Kidney (tissue), 14 donors: Measurements from ENCODE around the gene DUSP14. TPM values are rescaled to one million over a fixed set of nuclear protein-coding genes. Genes with fewer than 3 reads are reported as not detected.
A peak's percentile ranks its signal among the peaks of the same experiment; 100 is the strongest.

Experiments
- DNase-seq, 5 donors: peaks; one replicate each; pipeline ENCODE4 v3.0.0-alpha.2; 2013 to 2020
- FAIRE-seq: peaks from 2 replicates; lab custom pipeline; 2012; peaks lifted over from hg19 to GRCh38; lab: Jason Lieb, UNC
- H3K27ac ChIP-seq, 2 donors: one replicate each; pipeline ENCODE4 v1.7.0; 2013; ENCODE audit warnings: low read depth in 2 of 2, low read length in 2 of 2, inconsistent platforms in 1 of 2
- H3K27me3 ChIP-seq: one replicate; pipeline ENCODE4 v1.7.1; 2013; ENCODE audit warnings: low read length, inconsistent platforms; ENCODE audit not compliant: control insufficient read depth, insufficient read depth
- H3K36me3 ChIP-seq, 3 donors: one replicate each; pipeline versions ENCODE4 v1.7.0 to v1.7.1; 2013; ENCODE audit warnings: low read length in 3 of 3, control low read depth in 1 of 3, inconsistent platforms in 1 of 3; ENCODE audit not compliant: insufficient read depth in 3 of 3, control insufficient read depth in 2 of 3
- H3K4me1 ChIP-seq, 3 donors: one replicate each; pipeline versions ENCODE4 v1.7.0 to v1.7.1; 2013; ENCODE audit warnings: low read length in 3 of 3, inconsistent platforms in 1 of 3, low read depth in 1 of 3; ENCODE audit not compliant: control insufficient read depth in 2 of 3, insufficient read depth in 2 of 3
- H3K4me3 ChIP-seq, 3 donors: one replicate each; pipeline versions ENCODE4 v1.7.0 to v1.8.1; 2013; ENCODE audit warnings: low read length in 3 of 3, control low read depth in 1 of 3, inconsistent platforms in 1 of 3
- H3K9ac ChIP-seq, 3 donors: one replicate each; pipeline versions ENCODE4 v1.7.0 to v1.7.1; 2013; ENCODE audit warnings: low read length in 3 of 3, control low read depth in 1 of 3, inconsistent platforms in 1 of 3
- H3K9me3 ChIP-seq, 3 donors: one replicate each; pipeline versions ENCODE4 v1.7.0 to v1.7.1; 2013; ENCODE audit warnings: low read length in 3 of 3, control low read depth in 1 of 3, inconsistent platforms in 1 of 3; ENCODE audit not compliant: control insufficient read depth in 2 of 3, insufficient read depth in 1 of 3
- CTCF ChIP-seq: IDR thresholded peaks from 3 replicates; pipeline ENCODE4 v1.5.1; 2012; ENCODE audit warnings: mild to moderate bottlenecking, moderate library complexity, borderline replicate concordance; ENCODE audit not compliant: insufficient read depth; ENCODE audit errors: extremely low read depth
- intact Hi-C: fragments of 100-400 bp; cut with DNase I; formaldehyde crosslinking; loops from one replicate; pipeline ENCODE4 v1.11.1; 2022
- polyA plus RNA-seq: library from polyadenylated mRNA; stranded (reverse); fragments of 350-450 nt; fragmentation: Illumina TruSeq; extraction: RNeasy Lipid Tissue Mini Kit (QIAGEN cat#74804); gene quantifications from one replicate; pipeline ENCODE4 v1.2.3, GENCODE V29; 2014; ENCODE audit warnings: low read depth, low replicate concordance; ENCODE audit not compliant: insufficient read depth
- total RNA-seq: library from RNA; stranded (reverse); fragmentation: NEBNext Ultra II Directional; extraction: Animal tissue kit (Norgen Biotek cat#: 25700); gene quantifications from one replicate; pipeline ENCODE4 v1.2.1, GENCODE V29; 2021
- donor health status: control.
- donor health status: control.
- donor health status: control.
- donor health status: control.
- donor health status: control.
- donor health status: DM: yes; HTN: yes; CAD: no.
- donor health status: Normal renal cell carcinoma (clear cell type).

DUSP14 gene
- total and polyA plus RNA-seq, 2 donors from 2014 or later: 9.7 to 13.4 TPM

GRCh38 chr17:37488607-37489196 is 989 bp upstream of the DUSP14 start:
- no peak for TF ChIP-seq CTCF
- H3K27me3 ChIP-seq: no peaks in the 10 kb centered on the region
- H3K4me3 ChIP-seq: peak overlapping the region; percentile 60 to 77 (median 70)
- H3K9ac ChIP-seq: peak overlapping the region; percentile 37 to 71 (median 57)
- H3K4me1 ChIP-seq: peaks cover 5 to 8% (median 6%) of the 10 kb centered on the region in 3 donors
- DNase-seq: peak in 4 of 5 donors; percentile 72 to 93 (median 76)
- H3K9me3 ChIP-seq: no peaks in the 10 kb centered on the region
- intact Hi-C loops: no loop called here
- FAIRE-seq: no peak
- H3K27ac ChIP-seq: peak overlapping the region; percentile 88 to 92
- H3K36me3 ChIP-seq: no peaks in the 10 kb centered on the region

- peak overlapping the region; percentile 69 to 79 (median 79) for H3K4me3 ChIP-seq
- no peaks in the 10 kb centered on the region for H3K36me3 ChIP-seq
- H3K9ac ChIP-seq: peak overlapping the region in 2 of 3 donors; percentile 4 to 60
- TF ChIP-seq CTCF: peak; percentile 16
- H3K27me3 ChIP-seq: no peaks in the 10 kb centered on the region
- DNase-seq (peak; percentile 84 to 91 (median 89)), FAIRE-seq (no peak)
- H3K4me1 ChIP-seq: peaks cover 5 to 8% (median 6%) of the 10 kb centered on the region in 3 donors
- intact Hi-C loops: no loop called here
- H3K9me3 ChIP-seq: no peaks in the 10 kb centered on the region
- peak overlapping the region; percentile 48 to 67 for H3K27ac ChIP-seq
Measured at GRCh38 chr17:37490022-37490587, 414 bp downstream of the DUSP14 start.

GRCh38 chr17:37490638-37491614 is 1.2 kb downstream of the DUSP14 start:
- peak overlapping the region; percentile 43 to 69 for H3K27ac ChIP-seq
- no peaks in the 10 kb centered on the region for H3K27me3 ChIP-seq
- FAIRE-seq: no peak
- peak overlapping the region in 1 of 3 donors; percentile 60 for H3K9ac ChIP-seq
- H3K36me3 ChIP-seq: no peaks in the 10 kb centered on the region
- peaks cover 5 to 8% (median 6%) of the 10 kb centered on the region in 3 donors for H3K4me1 ChIP-seq
- intact Hi-C loops: no loop called here
- no peaks in the 10 kb centered on the region for H3K9me3 ChIP-seq
- H3K4me3 ChIP-seq: peak overlapping the region; percentile 69 to 79 (median 79)
- peak in 4 of 5 donors; percentile 23 to 71 (median 56) for DNase-seq
- no peak for TF ChIP-seq CTCF
